Stimulated activated CD4-positive, alpha-beta T cell treated with anti-CD3 and anti-CD28 coated beads, Interleukin-4, amount 100 ng/mL, for 48 hours (primary cell): Measurements from ENCODE around the gene ART5.

Source experiments
- DNase-seq, 2 donors: peaks; one replicate each; pipeline ENCODE4 v3.0.0-alpha.2; 2020; ENCODE audit warnings: low read depth in 2 of 2

Gene ART5, protein sequence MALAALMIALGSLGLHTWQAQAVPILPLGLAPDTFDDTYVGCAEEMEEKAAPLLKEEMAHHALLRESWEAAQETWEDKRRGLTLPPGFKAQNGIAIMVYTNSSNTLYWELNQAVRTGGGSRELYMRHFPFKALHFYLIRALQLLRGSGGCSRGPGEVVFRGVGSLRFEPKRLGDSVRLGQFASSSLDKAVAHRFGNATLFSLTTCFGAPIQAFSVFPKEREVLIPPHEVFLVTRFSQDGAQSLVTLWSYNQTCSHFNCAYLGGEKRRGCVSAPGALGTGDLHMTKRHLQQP

GRCh38 chr11:3641701-3642070, at the start of gene ART5:
Gene ART5, minus strand, starts transcription at chr11:3641992. Its CDS starts 130 bp downstream, at chr11:3641862.
- no peak for DNase-seq

GRCh38 chr11:3686751-3687150, 45.0 kb upstream of the ART5 start:
- no peak for DNase-seq

DNA sequence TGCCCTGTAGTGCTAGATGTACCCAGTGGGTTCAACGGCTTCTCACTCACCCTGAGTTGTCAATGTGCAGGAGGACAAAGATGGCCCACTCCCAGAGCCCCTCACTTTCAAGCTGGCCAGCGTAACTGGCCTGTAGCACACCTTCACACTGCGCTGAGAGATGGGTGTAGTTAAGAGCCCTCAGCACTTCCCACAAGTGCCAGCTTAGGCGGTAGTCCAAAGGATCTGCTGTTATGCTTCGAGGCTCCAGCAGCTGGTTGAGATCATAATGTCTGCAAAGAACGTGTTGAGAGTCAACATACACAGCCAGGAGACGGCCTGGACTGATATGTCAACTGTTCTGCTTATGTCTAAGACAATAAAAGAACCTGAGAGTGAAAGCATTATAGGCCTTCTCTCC, 44.1 kb upstream of the ART5 start:
- DNase-seq = no peak

DNA sequence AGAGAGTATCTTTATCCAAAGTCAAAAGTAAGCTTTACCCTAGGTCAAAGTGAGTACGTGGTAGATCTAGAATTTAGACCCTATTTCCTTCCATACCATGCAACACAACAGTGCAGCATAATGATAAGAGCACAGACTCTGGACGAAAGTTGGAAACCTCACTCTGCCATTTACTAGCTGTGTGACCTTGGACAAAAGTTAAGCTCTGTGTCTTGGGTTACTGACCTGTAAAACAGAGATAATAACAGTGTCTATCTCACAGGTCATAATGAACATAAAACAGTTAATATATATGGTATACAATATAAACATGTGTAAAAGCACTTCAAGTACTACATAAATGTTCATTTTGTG, 43.0 kb upstream of the ART5 start:
- DNase-seq = no peak

GRCh38 chr11:3684129-3684818, 42.5 kb upstream of the ART5 start:
- DNase-seq = no peak

- no peak for DNase-seq
Measured at GRCh38 chr11:3683039-3683438, 41.2 kb upstream of the ART5 start.

DNA sequence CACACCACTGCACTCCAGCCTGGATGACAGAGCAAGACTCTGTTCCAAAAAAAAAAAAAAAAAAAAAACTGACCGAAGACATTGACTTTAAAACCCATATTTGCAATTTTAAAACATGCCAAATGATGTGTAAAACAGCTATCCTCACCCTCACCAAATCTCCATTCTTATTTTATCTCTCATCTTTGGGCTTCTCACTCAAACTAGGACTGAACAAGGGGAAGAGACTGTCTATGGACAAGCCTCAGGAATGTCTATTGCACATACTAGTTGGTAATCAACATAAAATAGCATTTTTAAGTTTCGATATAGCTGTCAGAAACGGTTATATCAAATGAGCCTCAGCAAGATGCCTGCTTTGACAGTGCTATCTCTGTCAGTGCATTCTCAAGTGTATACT, 37.3 kb upstream of the ART5 start:
- DNase-seq = no peak

- no peak for DNase-seq
Measured at GRCh38 chr11:3675971-3676370, 34.2 kb upstream of the ART5 start.

- no peak for DNase-seq
Measured at GRCh38 chr11:3674189-3674588, 32.4 kb upstream of the ART5 start.

GRCh38 chr11:3671334-3672254, 29.8 kb upstream of the ART5 start, which contains the start of gene CHRNA10:
Gene CHRNA10, minus strand, starts transcription at chr11:3671384. Its CDS starts 72 bp downstream, at chr11:3671312.
- DNase-seq = no peak

DNA sequence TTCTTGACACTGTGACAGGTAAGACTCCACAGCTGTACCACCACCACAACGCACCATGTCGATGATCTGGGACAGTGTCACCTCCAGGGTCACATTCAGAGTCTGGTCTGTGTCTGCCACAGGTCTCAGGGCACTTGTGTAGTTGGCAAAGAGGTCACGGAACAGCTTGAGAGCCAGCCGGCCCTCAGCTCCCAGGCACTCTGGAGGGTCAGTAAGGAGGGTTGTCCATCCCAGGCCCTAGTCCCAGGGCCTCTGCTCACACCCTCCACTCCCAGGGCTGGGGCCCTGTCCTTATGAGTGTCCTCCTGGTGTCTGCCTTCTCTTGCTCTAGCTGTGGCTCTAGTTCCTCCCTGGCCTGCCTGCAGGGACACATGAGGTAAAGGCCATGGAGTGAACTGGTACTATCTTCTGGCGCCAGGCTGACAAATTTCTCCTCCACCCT, 28.0 kb upstream of the ART5 start:
- no peak for DNase-seq

- no peak for DNase-seq
Measured at GRCh38 chr11:3669128-3669527, 27.3 kb upstream of the ART5 start.

- no peak for DNase-seq
Measured at GRCh38 chr11:3667149-3668035, 25.6 kb upstream of the ART5 start.

DNA sequence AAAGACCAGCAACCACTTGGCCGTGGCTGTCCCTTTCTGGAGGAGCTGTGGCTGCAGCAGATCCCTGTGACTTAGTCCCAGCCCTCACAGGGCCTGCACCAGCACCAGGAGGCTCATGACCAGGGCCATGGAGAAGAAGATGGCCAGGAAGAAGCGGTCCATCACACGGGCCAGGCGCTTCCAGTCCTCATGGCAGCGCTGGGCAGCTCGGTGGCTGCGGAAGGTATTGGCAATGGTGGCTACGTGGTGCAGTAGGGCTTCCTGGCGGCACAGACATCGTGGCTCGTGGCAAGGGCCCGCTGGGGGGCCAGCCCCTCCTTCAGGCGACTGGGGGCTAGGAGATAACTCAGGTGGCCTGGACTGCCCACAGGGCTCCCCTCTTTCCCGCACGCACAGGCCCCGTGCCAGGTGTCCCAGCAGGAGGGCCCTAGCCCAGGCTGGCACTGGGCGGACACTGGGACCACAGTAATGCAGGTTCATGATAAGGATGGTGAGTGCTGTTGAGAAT, 24.3 kb upstream of the ART5 start:
- DNase-seq = no peak

DNA sequence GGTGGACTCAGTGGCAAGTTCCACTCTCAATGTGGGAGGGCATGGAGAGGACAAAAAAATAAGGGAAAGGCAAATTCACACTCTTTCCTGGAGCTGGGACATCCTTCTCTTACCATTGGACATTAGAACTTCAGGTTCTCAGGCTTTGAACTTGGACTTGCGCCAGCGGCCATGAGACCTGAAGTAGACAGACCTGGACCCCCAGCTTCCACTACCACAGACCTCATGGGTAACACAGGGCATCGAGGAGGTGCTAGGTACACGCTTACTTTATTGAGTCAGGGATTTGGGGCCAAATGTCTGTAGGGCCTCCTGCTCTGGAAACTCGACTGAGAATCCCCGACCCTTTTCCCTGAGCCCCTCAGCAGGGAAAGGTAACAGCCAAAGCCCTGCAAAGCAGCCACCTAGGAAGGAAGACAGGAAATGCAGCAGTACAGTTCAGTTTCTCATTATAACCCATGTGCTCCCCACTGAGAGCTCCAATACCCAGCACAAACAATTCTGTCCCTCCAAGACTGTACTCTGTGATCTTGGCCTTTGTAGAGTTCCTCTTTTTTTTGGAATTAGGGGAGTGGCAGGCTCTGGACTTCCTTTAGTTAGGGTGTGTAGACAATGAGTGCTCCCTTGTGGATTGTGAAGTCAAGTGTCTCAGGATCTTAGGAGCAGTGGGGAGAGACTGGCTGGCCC, 23.7 kb upstream of the ART5 start:
- DNase-seq = no peak

GRCh38 chr11:3664032-3664630, 22.3 kb upstream of the ART5 start:
- no peak for DNase-seq

DNA sequence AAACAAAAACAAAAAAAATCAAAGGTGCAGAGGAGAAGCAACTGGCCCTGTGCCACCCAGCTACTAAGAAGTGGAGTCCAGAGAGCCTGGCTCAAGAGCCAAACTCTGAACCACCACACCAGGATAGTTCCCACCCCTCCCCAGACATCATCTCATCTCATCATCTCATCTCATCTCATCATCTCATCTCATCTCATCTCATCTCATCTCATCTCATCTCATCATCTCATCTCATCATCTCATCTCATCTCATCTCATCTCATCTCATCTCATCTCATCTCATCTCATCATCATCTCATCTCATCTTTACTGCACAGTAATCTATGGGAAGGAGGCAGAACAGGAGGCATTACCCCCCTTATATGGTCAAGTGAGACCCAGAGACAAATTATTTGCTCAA, 21.1 kb upstream of the ART5 start:
- DNase-seq = no peak

- DNase-seq = no peak
Measured at GRCh38 chr11:3660960-3661359, 19.2 kb upstream of the ART5 start.

DNA sequence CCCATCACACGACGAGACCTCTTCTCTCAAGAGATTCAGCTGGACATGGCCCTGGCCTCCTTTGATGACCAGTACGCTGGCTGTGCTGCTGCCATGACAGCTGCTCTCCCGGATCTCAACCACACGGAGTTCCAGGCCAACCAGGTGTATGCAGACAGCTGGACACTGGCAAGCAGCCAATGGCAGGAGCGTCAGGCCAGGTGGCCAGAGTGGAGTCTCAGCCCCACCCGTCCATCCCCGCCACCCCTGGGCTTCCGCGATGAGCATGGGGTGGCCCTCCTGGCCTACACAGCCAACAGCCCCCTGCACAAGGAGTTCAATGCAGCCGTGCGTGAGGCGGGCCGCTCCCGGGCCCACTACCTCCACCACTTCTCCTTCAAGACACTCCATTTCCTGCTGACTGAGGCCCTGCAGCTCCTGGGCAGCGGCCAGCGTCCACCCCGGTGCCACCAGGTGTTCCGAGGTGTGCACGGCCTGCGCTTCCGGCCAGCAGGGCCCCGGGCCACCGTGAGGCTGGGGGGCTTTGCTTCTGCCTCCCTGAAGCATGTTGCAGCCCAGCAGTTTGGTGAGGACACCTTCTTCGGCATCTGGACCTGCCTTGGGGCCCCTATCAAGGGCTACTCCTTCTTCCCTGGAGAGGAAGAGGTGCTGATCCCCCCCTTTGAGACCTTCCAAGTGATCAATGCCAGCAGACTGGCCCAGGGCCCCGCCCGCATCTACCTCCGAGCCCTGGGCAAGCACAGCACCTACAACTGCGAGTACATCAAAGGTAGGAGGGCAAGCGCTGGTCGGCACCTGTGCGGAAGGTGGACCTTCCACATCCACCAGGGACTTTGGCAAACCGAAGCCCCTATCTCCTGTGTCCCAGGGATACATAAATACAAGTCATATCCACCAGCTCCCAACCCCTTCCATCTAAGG, 18.1 kb upstream of the ART5 start:
- DNase-seq = no peak
